ENCODE data around the gene MAP3K8. TPM values are rescaled to one million over a fixed set of nuclear protein-coding genes. Genes with fewer than 3 reads are reported as not detected.

The MAP3K8 gene
- total and polyA plus RNA-seq, 2 donors (not counting 1 experiment from before 2014, with no cell fraction given), result 97.0 to 99.2 TPM

DNA sequence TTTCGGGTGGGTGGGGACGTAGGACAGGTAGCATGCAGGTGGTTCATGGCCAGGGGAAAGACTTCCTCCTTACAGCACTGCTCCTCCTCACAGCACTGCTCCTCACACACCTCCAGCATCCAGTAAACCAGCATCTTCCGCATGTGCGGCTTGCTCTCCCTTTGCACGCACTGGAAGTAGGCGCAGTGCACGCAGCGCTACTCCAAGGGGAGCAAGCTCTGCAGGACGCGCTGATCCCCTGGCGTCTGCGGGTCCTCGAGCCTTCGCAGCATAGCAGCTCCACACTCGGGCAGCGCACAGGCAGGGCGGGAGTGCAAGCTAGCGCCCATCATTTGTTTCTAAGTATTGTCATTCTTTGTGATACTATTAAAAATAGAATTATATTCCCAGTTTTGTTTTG is 30.5 kb upstream of the MAP3K8 start:
- TF ChIP-seq, protein P1, sequence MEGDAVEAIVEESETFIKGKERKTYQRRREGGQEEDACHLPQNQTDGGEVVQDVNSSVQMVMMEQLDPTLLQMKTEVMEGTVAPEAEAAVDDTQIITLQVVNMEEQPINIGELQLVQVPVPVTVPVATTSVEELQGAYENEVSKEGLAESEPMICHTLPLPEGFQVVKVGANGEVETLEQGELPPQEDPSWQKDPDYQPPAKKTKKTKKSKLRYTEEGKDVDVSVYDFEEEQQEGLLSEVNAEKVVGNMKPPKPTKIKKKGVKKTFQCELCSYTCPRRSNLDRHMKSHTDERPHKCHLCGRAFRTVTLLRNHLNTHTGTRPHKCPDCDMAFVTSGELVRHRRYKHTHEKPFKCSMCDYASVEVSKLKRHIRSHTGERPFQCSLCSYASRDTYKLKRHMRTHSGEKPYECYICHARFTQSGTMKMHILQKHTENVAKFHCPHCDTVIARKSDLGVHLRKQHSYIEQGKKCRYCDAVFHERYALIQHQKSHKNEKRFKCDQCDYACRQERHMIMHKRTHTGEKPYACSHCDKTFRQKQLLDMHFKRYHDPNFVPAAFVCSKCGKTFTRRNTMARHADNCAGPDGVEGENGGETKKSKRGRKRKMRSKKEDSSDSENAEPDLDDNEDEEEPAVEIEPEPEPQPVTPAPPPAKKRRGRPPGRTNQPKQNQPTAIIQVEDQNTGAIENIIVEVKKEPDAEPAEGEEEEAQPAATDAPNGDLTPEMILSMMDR (IDR thresholded peaks at IDR 0.05), result no peak
- TF ChIP-seq EZH2 (IDR thresholded peaks at IDR 0.05; ENCODE audit: borderline replicate concordance, insufficient read depth, low read depth, low read length, poor library complexity, severe bottlenecking), result no peak
- H3K4me3 ChIP-seq (ENCODE audit: control extremely low read depth in 1 of 5, extremely low read depth in 1 of 5, insufficient read depth in 1 of 5, low read depth in 2 of 5, low read length in 4 of 5), result no peak overlapping the region
- peaks cover 4% of the 10 kb centered on the region for H3K9me3 Mint-ChIP-seq (ENCODE audit: insufficient read depth)
- H4K20me1 ChIP-seq (ENCODE audit: control insufficient read depth, insufficient read depth, low read length, poor library complexity, severe bottlenecking), result no peaks in the 10 kb centered on the region
- no peak overlapping the region for H3K9ac ChIP-seq (ENCODE audit: low read length)
- no peak overlapping the region for H2AFZ ChIP-seq (ENCODE audit: insufficient read depth, low read depth, low read length, poor library complexity, severe bottlenecking)
- no peak overlapping the region for H3K4me2 ChIP-seq (replicated peaks; ENCODE audit: low read depth, low read length, poor library complexity, severe bottlenecking)
- ATAC-seq (ENCODE audit: low read depth) (no peak), DNase-seq (no peak)
- 96% methylated on average over 13 of the region's 18 CpGs for WGBS (ENCODE audit: insufficient coverage)
- no peaks in the 10 kb centered on the region for H3K27me3 ChIP-seq (replicated peaks in 1 of 4; ENCODE audit: control extremely low read depth in 1 of 4, control insufficient read depth in 3 of 4, insufficient read depth in 4 of 4, low read length in 3 of 4)
- intact Hi-C loops (cut with micrococcal nuclease), result no loop called here
- no peak overlapping the region for H3K4me3 Mint-ChIP-seq
- H3K27ac Mint-ChIP-seq, result no peak overlapping the region
- H3K4me1 Mint-ChIP-seq, result no peaks in the 10 kb centered on the region
- H3K36me3 ChIP-seq (replicated peaks in 1 of 2; ENCODE audit: control extremely low read depth in 1 of 2, control insufficient read depth in 1 of 2, extremely low read depth in 1 of 2, insufficient read depth in 2 of 2, low read length in 1 of 2), result no peaks in the 10 kb centered on the region
- peaks cover 0 to 10% (median 5%) of the 10 kb centered on the region in 3 donors for H3K9me3 ChIP-seq (ENCODE audit: control extremely low read depth in 1 of 3, control insufficient read depth in 2 of 3, insufficient read depth in 1 of 3, low read length in 2 of 3)
- no peak overlapping the region for H3K27ac ChIP-seq (ENCODE audit: low read length in 2 of 2)
- H3K27me3 Mint-ChIP-seq, result peaks cover 1% of the 10 kb centered on the region
- H3K4me1 ChIP-seq (ENCODE audit: control insufficient read depth in 2 of 2, insufficient read depth in 2 of 2, low read length in 2 of 2), result no peaks in the 10 kb centered on the region
- POLR2A ChIA-PET, result no interaction called here
- no peaks in the 10 kb centered on the region for H3K79me2 ChIP-seq (ENCODE audit: control insufficient read depth, insufficient read depth, low read length)
- CTCF ChIA-PET, result no interaction called here

DNA sequence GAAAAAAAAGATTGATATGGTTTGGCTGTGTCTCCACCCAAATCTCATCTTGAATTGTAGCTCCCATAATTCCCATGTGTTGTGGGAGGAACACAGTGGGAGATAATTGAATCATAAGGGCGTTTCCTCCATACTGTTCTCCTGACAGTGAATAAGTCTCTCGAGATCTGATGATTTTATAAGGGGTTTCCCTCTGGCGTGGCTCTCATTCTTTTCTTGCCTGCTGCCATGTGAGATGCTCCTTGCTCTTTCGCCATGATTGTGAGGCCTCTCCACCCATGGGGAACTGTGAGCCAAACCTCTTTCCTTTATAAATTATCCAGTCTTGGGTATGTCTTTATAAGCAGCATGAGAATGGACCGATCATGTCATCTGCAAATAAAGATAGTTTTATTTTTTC is 29.4 kb upstream of the MAP3K8 start:
- H3K36me3 ChIP-seq (replicated peaks in 1 of 2; ENCODE audit: control extremely low read depth in 1 of 2, control insufficient read depth in 1 of 2, extremely low read depth in 1 of 2, insufficient read depth in 2 of 2, low read length in 1 of 2), result no peaks in the 10 kb centered on the region
- H4K20me1 ChIP-seq (ENCODE audit: control insufficient read depth, insufficient read depth, low read length, poor library complexity, severe bottlenecking), result no peaks in the 10 kb centered on the region
- no peak overlapping the region for H3K4me2 ChIP-seq (replicated peaks; ENCODE audit: low read depth, low read length, poor library complexity, severe bottlenecking)
- no peak overlapping the region for H2AFZ ChIP-seq (ENCODE audit: insufficient read depth, low read depth, low read length, poor library complexity, severe bottlenecking)
- Mint-ChIP-seq H3K27ac (no peak overlapping the region), H3K9me3 (ENCODE audit: insufficient read depth) (peaks cover 4% of the 10 kb centered on the region), H3K4me3 (no peak overlapping the region), H3K27me3 (no peaks in the 10 kb centered on the region), H3K4me1 (no peaks in the 10 kb centered on the region)
- ATAC-seq (ENCODE audit: low read depth) (no peak), DNase-seq (no peak)
- intact Hi-C loops (cut with micrococcal nuclease), result no loop called here
- no peaks in the 10 kb centered on the region for H3K27me3 ChIP-seq (replicated peaks in 1 of 4; ENCODE audit: control extremely low read depth in 1 of 4, control insufficient read depth in 3 of 4, insufficient read depth in 4 of 4, low read length in 3 of 4)
- H3K4me1 ChIP-seq (ENCODE audit: control insufficient read depth in 2 of 2, insufficient read depth in 2 of 2, low read length in 2 of 2), result no peaks in the 10 kb centered on the region
- ChIA-PET CTCF (interaction anchor here (1.3 to 1.6 kb wide), 2 partner anchors 12 to 186 kb away, joined by 8 read pairs; no protein-coding TSS in a partner anchor), POLR2A (no interaction called here)
- 83% methylated on average over 2 of the region's 5 CpGs for WGBS (ENCODE audit: insufficient coverage)
- no peak overlapping the region for H3K4me3 ChIP-seq (ENCODE audit: control extremely low read depth in 1 of 5, extremely low read depth in 1 of 5, insufficient read depth in 1 of 5, low read depth in 2 of 5, low read length in 4 of 5)
- H3K79me2 ChIP-seq (ENCODE audit: control insufficient read depth, insufficient read depth, low read length), result no peaks in the 10 kb centered on the region
- TF ChIP-seq, protein P1 (IDR thresholded peaks at IDR 0.05), result no peak
- no peak for TF ChIP-seq EZH2 (IDR thresholded peaks at IDR 0.05; ENCODE audit: borderline replicate concordance, insufficient read depth, low read depth, low read length, poor library complexity, severe bottlenecking)
- H3K9ac ChIP-seq (ENCODE audit: low read length), result no peak overlapping the region
- H3K27ac ChIP-seq (ENCODE audit: low read length in 2 of 2), result no peak overlapping the region
- peaks cover 0 to 10% (median 5%) of the 10 kb centered on the region in 3 donors for H3K9me3 ChIP-seq (ENCODE audit: control extremely low read depth in 1 of 3, control insufficient read depth in 2 of 3, insufficient read depth in 1 of 3, low read length in 2 of 3)

All from B cell (primary cell).